GM12878 (cell line): ENCODE measurements around the gene SLC22A23. TPM values are rescaled to one million over a fixed set of nuclear protein-coding genes. Genes with fewer than 3 reads are reported as not detected.

Experiments used
- ATAC-seq: fragments of 200-7000 bp; cut with Tn5 transposase; 3 replicates; pipeline ENCODE4 v1.9.1; 2020; ENCODE audit warnings: mild to moderate bottlenecking, moderate library complexity
- BruUV-seq: library from RNA; stranded (reverse); fragments of 400-500 nt; replicated peaks from 2 replicates; lab custom pipeline; 2021; lab: Mats Ljungman, UMichigan
- CTCF ChIA-PET: fragments of 300-600 bp; sonication (Branson Sonifier 250); formaldehyde crosslinking; extraction: SDS; loops from one replicate; lab custom pipeline; 2021; ENCODE audit warnings: inconsistent platforms; lab: Yijun Ruan, JAX
- POLR2A ChIA-PET: fragments of 350-600 bp; formaldehyde crosslinking; extraction: SDS; loops from one replicate; lab custom pipeline; 2021; ENCODE audit warnings: inconsistent platforms; lab: Charles Lee
- RAD21 ChIA-PET: fragments of 300-600 bp; sonication (Branson Sonifier 250); formaldehyde crosslinking; loops from one replicate; lab custom pipeline; 2023; ENCODE audit warnings: antibody characterized with exemption; ENCODE audit not compliant: unreplicated experiment; lab: Charles Lee
- SMC1A ChIA-PET: fragments of 300-600 bp; sonication (Branson Sonifier 250); formaldehyde crosslinking; loops from one replicate; lab custom pipeline; 2023; ENCODE audit not compliant: unreplicated experiment, uncharacterized antibody; lab: Charles Lee
- DNase-seq: peaks from one replicate; pipeline ENCODE4 v3.0.0-alpha.2; 2011; ENCODE audit warnings: low read depth, low spot score
- FAIRE-seq: peaks from 3 replicates; lab custom pipeline; 2011; peaks lifted over from hg19 to GRCh38; lab: Jason Lieb, UNC
- H2AFZ ChIP-seq: 2 replicates; pipeline ENCODE4 v1.6.0; 2011; ENCODE audit warnings: low read depth, low read length, control low read depth; ENCODE audit not compliant: control insufficient read depth
- H3K27ac ChIP-seq: 2 replicates; pipeline ENCODE4 v1.5.1; 2011; ENCODE audit warnings: control low read depth; ENCODE audit not compliant: control insufficient read depth, insufficient read depth
- H3K27me3 ChIP-seq, 2 experiments: replicated peaks in 1 of 2; 2 replicates each; pipeline versions ENCODE4 v1.6.0 to v1.6.1; 2011; ENCODE audit warnings: low read length in 1 of 2; ENCODE audit not compliant: control insufficient read depth in 2 of 2, insufficient read depth in 2 of 2
- H3K36me3 ChIP-seq, 2 experiments: 2 replicates each; pipeline ENCODE4 v1.5.1; 2011; ENCODE audit warnings: low read length in 1 of 2; ENCODE audit not compliant: control insufficient read depth in 2 of 2, insufficient read depth in 2 of 2
- H3K4me1 ChIP-seq: 2 replicates; pipeline ENCODE4 v1.6.1; 2011; ENCODE audit warnings: mild to moderate bottlenecking, low read length, moderate library complexity, mixed read lengths; ENCODE audit not compliant: control insufficient read depth, insufficient read depth
- H3K4me2 ChIP-seq: 2 replicates; pipeline ENCODE4 v1.6.0; 2011; ENCODE audit warnings: control low read depth; ENCODE audit not compliant: control insufficient read depth, insufficient read depth
- H3K4me3 ChIP-seq: fragments of 200-600 bp; sonication (generic); 2 replicates; pipeline ENCODE4 v1.5.1; 2016
- H3K79me2 ChIP-seq: 2 replicates; pipeline ENCODE4 v1.6.0; 2011; ENCODE audit warnings: low read length; ENCODE audit not compliant: control insufficient read depth, insufficient read depth
- H3K9ac ChIP-seq: 2 replicates; pipeline ENCODE4 v1.8.0; 2011; ENCODE audit warnings: low read length, control low read depth, mixed read lengths; ENCODE audit not compliant: control insufficient read depth, insufficient read depth
- H3K9me3 ChIP-seq: replicated peaks from 3 replicates; pipeline ENCODE4 v1.5.1; 2011; ENCODE audit warnings: mild to moderate bottlenecking, low read length; ENCODE audit not compliant: control insufficient read depth, insufficient read depth
- H4K20me1 ChIP-seq: 2 replicates; pipeline ENCODE4 v1.6.0; 2011; ENCODE audit not compliant: control insufficient read depth, insufficient read depth
- EP300 ChIP-seq, 2 experiments: fragments of 150-350 bp in 1 of 2; IDR thresholded peaks; 2 replicates each; pipeline ENCODE4 v1.6.1; 2011 to 2012; ENCODE audit warnings: low read depth in 2 of 2, low read length in 2 of 2, borderline replicate concordance in 1 of 2, improper control_type of control experiment in 1 of 2, inconsistent platforms in 1 of 2; ENCODE audit not compliant: control insufficient read depth in 1 of 2
- GATAD2B ChIP-seq: fragments of 450-650 bp; conservative IDR thresholded peaks from 2 replicates; pipeline ENCODE4 v1.6.1; 2017; ENCODE audit warnings: low read depth, mild to moderate bottlenecking, moderate library complexity
- KLF5 ChIP-seq: fragments of 450-650 bp; IDR thresholded peaks from 2 replicates; pipeline ENCODE4 v1.6.1; 2014; ENCODE audit warnings: mild to moderate bottlenecking; ENCODE audit not compliant: partially characterized antibody
- MEF2A ChIP-seq: IDR thresholded peaks from 2 replicates; pipeline ENCODE4 v1.6.1; 2011; ENCODE audit warnings: low read depth, mild to moderate bottlenecking, low read length, moderate library complexity; ENCODE audit not compliant: insufficient read depth
- NFIC ChIP-seq: IDR thresholded peaks from 2 replicates; pipeline ENCODE4 v1.6.1; 2012; ENCODE audit warnings: low read depth, mild to moderate bottlenecking, inconsistent platforms, low read length, moderate library complexity
- RBBP5 ChIP-seq: fragments of 200-600 bp; sonication (generic); conservative IDR thresholded peaks from 2 replicates; pipeline ENCODE4 v1.6.1; 2016
- SMAD1 ChIP-seq: fragments of 450-650 bp; IDR thresholded peaks from 2 replicates; pipeline ENCODE4 v1.6.1; 2018; ENCODE audit warnings: mild to moderate bottlenecking, low read depth; ENCODE audit not compliant: partially characterized antibody
- TBL1XR1 ChIP-seq: IDR thresholded peaks from 2 replicates; pipeline ENCODE4 v1.6.1; 2012; ENCODE audit warnings: low read depth, low read length, improper control_type of control experiment
- ZNF207 ChIP-seq: fragments of 450-650 bp; IDR thresholded peaks from 2 replicates; pipeline ENCODE4 v1.6.1; 2014; ENCODE audit warnings: antibody characterized with exemption, mild to moderate bottlenecking, borderline replicate concordance
- WGBS: methylation state at CpG from one replicate; pipeline ENCODE4 v1.1.6; 2016; ENCODE audit warnings: low lambda C conversion rate; ENCODE audit not compliant: insufficient replicate concordance, insufficient coverage; ENCODE audit errors: missing lambda C conversion rate; 5-methylcytosine and 5-hydroxymethylcytosine counted together
- in situ Hi-C: fragments of 300-500 bp; cut with MboI; formaldehyde crosslinking; loops from 9 replicates; pipeline ENCODE4 v1.14.3; 2018; ENCODE audit warnings: mixed read lengths
- intact Hi-C: fragments of 100-400 bp; cut with micrococcal nuclease; formaldehyde crosslinking; loops from one replicate; pipeline ENCODE4 v1.14.2; 2022; ENCODE audit not compliant: unreplicated experiment
- polyA plus RNA-seq, 11 experiments: library from polyadenylated mRNA; depleted of rRNA in 4 of 11; unstranded in 6 of 11; stranded (reverse) in 5 of 11; fragments of >200 nt; fragmentation: Nextera tagmentation in 4 of 11; fragmentation: Illumina TruSeq in 1 of 11; extraction: Ambion mirVana in 4 of 11; extraction: Trizol in 1 of 11; gene quantifications; 1 replicate in 1 of 11; 2 replicates in 10 of 11; pipeline versions ENCODE4 v1.2.1 to v1.2.3, GENCODE V29; 2011 to 2016; ENCODE audit warnings: inconsistent platforms in 2 of 11, missing spikeins in 2 of 11, low read depth in 1 of 11
- total RNA-seq, 4 experiments: library from RNA; depleted of rRNA in 3 of 4; stranded (reverse); fragments of >200 nt in 3 of 4; fragmentation: Illumina TruSeq in 1 of 4; extraction: Trizol in 1 of 4; gene quantifications; 2 replicates each; pipeline versions ENCODE4 v1.2.1 to v1.2.3, GENCODE V29; 2013 to 2021

Gene SLC22A23
- total and polyA plus RNA-seq, 10 of the 15 experiments (the other 5 are each of a cell fraction or from before 2014, with no cell fraction given): 0.20 to 2.4 (median 0.74) TPM

DNA sequence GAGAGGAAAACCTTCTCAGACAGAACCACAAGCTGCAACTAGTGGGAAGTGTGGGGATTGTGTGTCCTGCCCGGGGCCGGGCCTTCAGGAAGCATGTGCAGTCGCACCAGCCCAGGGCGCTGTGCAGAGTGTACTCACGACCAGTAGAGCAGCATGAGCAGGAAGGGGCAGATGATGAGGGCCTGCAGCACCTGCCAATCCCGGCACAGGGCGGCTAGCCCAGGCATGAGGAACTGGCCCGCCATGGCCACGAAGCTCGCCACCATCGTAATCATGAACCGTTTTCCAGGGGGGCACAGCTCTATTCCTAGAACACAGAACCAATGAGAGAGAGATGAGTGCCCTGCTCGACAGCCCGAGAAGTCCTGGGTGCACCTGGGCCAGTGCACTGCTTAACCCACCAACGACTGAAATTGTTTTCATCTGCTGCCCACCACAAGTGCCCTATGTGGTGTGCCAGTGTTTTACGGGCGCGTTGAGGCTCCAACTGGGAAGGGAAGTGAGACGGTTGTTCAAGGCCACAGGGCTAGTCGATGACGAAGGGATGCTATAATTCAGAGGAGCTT, 133.1 kb downstream of the SLC22A23 start:
- ChIA-PET CTCF (interaction anchor here (0.6 to 2.0 kb wide), 12 partner anchors 10 to 408 kb away, joined by 3 to 11 read pairs (median 3); no protein-coding TSS in a partner anchor), RAD21 (interaction anchor here (1.0 to 3.2 kb wide), 6 partner anchors 10 to 133 kb away, joined by 3 to 24 read pairs (median 10); partner anchors contain the start of gene SLC22A23), POLR2A (interaction anchor here (0.8 to 2.1 kb wide), 6 partner anchors 10 to 131 kb away, joined by 3 to 10 read pairs (median 4); no protein-coding TSS in a partner anchor), SMC1A (interaction anchor here (0.9 to 6.5 kb wide), 12 partner anchors 8 to 408 kb away, joined by 3 to 41 read pairs (median 4); no protein-coding TSS in a partner anchor)
- Histone ChIP-seq H3K36me3 (no peaks in the 10 kb centered on the region), H4K20me1 (no peaks in the 10 kb centered on the region), H3K79me2 (no peaks in the 10 kb centered on the region), H3K4me2 (no peak overlapping the region), H3K27me3 (no peaks in the 10 kb centered on the region; a peak in 1 of 4 replicates), H3K27ac (no peak overlapping the region), H2AFZ (no peak overlapping the region), H3K9me3 (no peaks in the 10 kb centered on the region), H3K9ac (no peak overlapping the region), H3K4me3 (no peak overlapping the region), H3K4me1 (no peaks in the 10 kb centered on the region; the same call in 1 of the 2 replicates)
- no TSS peak for BruUV-seq
- no peak for FAIRE-seq
- intact Hi-C loops: no loop called here
- in situ Hi-C loops: no loop called here
- no peak for ATAC-seq
- 66% methylated on average over 21 of the region's 21 CpGs for WGBS
- TF ChIP-seq ZNF207 (no peak), TBL1XR1 (no peak), MEF2A (no peak), RBBP5 (no peak), EP300 (IDR thresholded peaks at IDR 0.05; ENCODE audit: borderline replicate concordance in 1 of 2, control insufficient read depth in 1 of 2, low read depth in 2 of 2, low read length in 2 of 2) (no peak), NFIC (no peak), KLF5 (no peak), GATAD2B (no peak), SMAD1 (no peak)
- no peak for DNase-seq
